Muscle layer of duodenum (tissue), 2 donors: ENCODE results near the gene GPR107.

Source experiments
- H3K27ac ChIP-seq: one replicate; pipeline ENCODE4 v1.7.0; 2013; ENCODE audit warnings: mild to moderate bottlenecking, low read length
- H3K27me3 ChIP-seq: one replicate; pipeline ENCODE4 v1.7.0; 2013; ENCODE audit warnings: low read depth, mild to moderate bottlenecking, control low read depth, low read length
- H3K36me3 ChIP-seq, 2 donors: one replicate each; pipeline ENCODE4 v1.7.0; 2013; ENCODE audit warnings: low read length in 2 of 2, control low read depth in 1 of 2, mild to moderate bottlenecking in 1 of 2; ENCODE audit not compliant: insufficient read depth in 2 of 2, control insufficient read depth in 1 of 2
- H3K4me1 ChIP-seq, 2 donors: one replicate each; pipeline ENCODE4 v1.7.0; 2013; ENCODE audit warnings: low read length in 2 of 2, mild to moderate bottlenecking in 2 of 2, control low read depth in 1 of 2, moderate library complexity in 1 of 2; ENCODE audit not compliant: insufficient read depth in 2 of 2, control insufficient read depth in 1 of 2
- H3K4me3 ChIP-seq, 2 donors: one replicate each; pipeline ENCODE4 v1.7.0; 2013; ENCODE audit warnings: low read length in 2 of 2, low read depth in 1 of 2, mild to moderate bottlenecking in 1 of 2
- H3K9me3 ChIP-seq, 2 donors: one replicate each; pipeline ENCODE4 v1.7.0; 2013; ENCODE audit warnings: low read length in 2 of 2, control low read depth in 1 of 2, mild to moderate bottlenecking in 1 of 2; ENCODE audit not compliant: control insufficient read depth in 1 of 2
- donor health status: healthy.

GPR107 gene

GRCh38 chr9:130028493-130029222, 25.0 kb upstream of the GPR107 start:
- no peaks in the 10 kb centered on the region for H3K36me3 ChIP-seq
- peaks cover 8 to 54% of the 10 kb centered on the region in 2 donors for H3K4me1 ChIP-seq
- no peaks in the 10 kb centered on the region for H3K27me3 ChIP-seq
- H3K9me3 ChIP-seq = no peaks in the 10 kb centered on the region
- H3K27ac ChIP-seq = peak overlapping the region; percentile 19
- H3K4me3 ChIP-seq = no peak overlapping the region

GRCh38 chr9:130029223-130029973, 24.3 kb upstream of the GPR107 start:
- Histone ChIP-seq H3K4me1 (peaks cover 8 to 55% of the 10 kb centered on the region in 2 donors), H3K27me3 (no peaks in the 10 kb centered on the region), H3K27ac (peak overlapping the region; percentile 19), H3K36me3 (no peaks in the 10 kb centered on the region), H3K4me3 (no peak overlapping the region), H3K9me3 (no peaks in the 10 kb centered on the region)

GRCh38 chr9:130030651-130031127, 23.0 kb upstream of the GPR107 start:
- peak overlapping the region; percentile 40 for H3K27ac ChIP-seq
- peaks cover 8 to 65% of the 10 kb centered on the region in 2 donors for H3K4me1 ChIP-seq
- H3K9me3 ChIP-seq = no peaks in the 10 kb centered on the region
- H3K4me3 ChIP-seq = no peak overlapping the region
- H3K27me3 ChIP-seq = no peaks in the 10 kb centered on the region
- no peaks in the 10 kb centered on the region for H3K36me3 ChIP-seq

GRCh38 chr9:130034570-130034969, 19.1 kb upstream of the GPR107 start:
- Histone ChIP-seq H3K9me3 (no peaks in the 10 kb centered on the region), H3K4me3 (no peak overlapping the region), H3K27ac (peak overlapping the region; percentile 21), H3K27me3 (no peaks in the 10 kb centered on the region), H3K36me3 (no peaks in the 10 kb centered on the region), H3K4me1 (peaks cover 15 to 54% of the 10 kb centered on the region in 2 donors)

DNA sequence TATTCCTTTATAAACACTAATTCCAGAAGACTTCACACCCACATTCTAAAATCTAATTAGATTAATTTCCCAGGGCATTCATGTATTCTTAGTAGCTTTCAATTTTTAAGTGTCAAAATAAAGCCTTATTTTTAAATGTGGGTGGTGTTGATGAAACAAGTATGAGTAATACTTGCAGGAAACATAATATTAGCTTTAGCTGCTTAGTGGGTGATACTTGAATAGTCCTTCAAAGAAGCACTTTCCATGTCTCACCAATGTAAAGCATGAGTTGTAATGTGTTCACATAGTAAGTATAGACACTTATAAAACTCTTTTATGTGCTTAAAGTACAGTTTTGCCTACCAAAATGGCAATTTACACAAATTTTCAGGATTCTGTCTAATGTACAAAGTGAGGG, 17.6 kb upstream of the GPR107 start:
- no peaks in the 10 kb centered on the region for H3K36me3 ChIP-seq
- H3K27ac ChIP-seq = peak overlapping the region; percentile 72
- no peaks in the 10 kb centered on the region for H3K27me3 ChIP-seq
- H3K4me3 ChIP-seq = no peak overlapping the region
- no peaks in the 10 kb centered on the region for H3K9me3 ChIP-seq
- H3K4me1 ChIP-seq = peaks cover 11 to 47% of the 10 kb centered on the region in 2 donors

DNA sequence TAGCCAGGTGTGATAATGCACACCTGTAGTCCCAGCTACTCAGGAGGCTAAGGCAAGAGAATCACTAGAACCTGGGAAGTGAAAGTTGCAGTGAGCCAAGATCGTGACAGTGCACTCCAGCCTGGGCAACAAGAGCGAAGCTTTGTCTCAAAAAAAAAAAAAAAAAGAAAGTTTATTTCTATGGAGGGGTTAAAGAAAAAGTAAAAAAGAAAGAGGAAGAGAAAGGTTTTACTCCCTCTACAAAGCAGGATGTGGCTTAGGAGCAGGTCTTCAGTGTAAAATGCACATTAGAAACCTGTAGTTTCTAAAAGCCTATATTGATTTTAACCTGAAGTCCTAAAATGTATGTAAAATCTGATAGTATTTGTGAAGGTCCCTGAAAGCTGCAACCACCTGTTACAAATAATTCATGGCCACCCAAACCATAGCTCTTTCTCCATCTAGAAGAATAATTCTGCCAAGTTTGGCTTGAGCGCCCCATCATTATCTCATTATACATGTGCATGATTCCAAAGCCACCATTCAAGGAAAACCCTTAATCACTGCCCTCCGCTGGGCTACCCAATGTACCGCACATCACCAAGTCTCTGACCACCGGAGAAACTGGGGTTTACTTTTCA, 14.1 kb upstream of the GPR107 start:
- Histone ChIP-seq H3K4me3 (peak overlapping the region in 1 of 2 donors; percentile 28), H3K36me3 (no peaks in the 10 kb centered on the region), H3K27me3 (no peaks in the 10 kb centered on the region), H3K27ac (peak overlapping the region; percentile 24), H3K4me1 (peaks cover 12 to 30% of the 10 kb centered on the region in 2 donors), H3K9me3 (no peaks in the 10 kb centered on the region)

- peak overlapping the region; percentile 74 to 89 for H3K4me3 ChIP-seq
- H3K4me1 ChIP-seq = peaks cover 9 to 24% of the 10 kb centered on the region in 2 donors
- no peaks in the 10 kb centered on the region for H3K27me3 ChIP-seq
- peak overlapping the region; percentile 71 for H3K27ac ChIP-seq
- H3K36me3 ChIP-seq = no peaks in the 10 kb centered on the region
- H3K9me3 ChIP-seq = no peaks in the 10 kb centered on the region
These were observed 12.6 kb upstream of the GPR107 start for GRCh38 chr9:130040984-130041647.

DNA sequence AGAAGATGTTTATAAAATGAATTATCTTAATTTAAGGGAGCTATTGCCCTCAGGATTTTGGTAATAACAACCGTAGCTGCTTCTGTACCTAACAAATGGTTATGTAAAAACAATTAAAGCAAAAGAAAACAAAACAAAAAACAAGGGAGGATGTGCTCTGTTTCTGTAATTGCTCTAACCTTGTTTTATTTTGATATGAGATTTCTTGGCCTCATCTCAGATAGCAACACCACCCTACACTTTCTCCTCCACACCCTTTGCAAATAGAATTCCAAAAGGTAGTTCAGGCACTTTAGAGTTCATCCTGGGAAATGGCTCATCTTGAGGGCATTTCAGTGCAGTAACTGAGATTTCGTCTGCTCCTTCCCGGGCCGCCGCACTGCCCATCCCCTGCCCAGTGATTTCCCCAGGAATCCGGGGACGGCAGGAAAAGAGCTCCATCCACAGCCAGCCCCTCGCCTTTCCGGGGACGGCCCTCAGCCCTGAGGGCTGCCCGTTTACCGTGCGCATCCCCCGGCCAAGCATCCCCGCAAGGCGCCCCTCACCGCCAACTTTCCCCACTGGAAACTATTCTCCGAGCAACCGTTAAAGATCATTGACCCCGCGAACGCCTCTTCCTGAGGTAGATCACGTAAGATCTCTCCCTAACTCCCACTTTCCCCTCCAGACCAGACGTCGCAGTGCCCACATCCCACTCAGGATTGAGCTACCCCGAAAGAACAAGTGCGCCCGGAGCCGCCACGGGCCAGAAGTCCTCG, 11.9 kb upstream of the GPR107 start:
- peak overlapping the region; percentile 71 for H3K27ac ChIP-seq
- H3K9me3 ChIP-seq = no peaks in the 10 kb centered on the region
- peaks cover 5 to 24% of the 10 kb centered on the region in 2 donors for H3K4me1 ChIP-seq
- no peaks in the 10 kb centered on the region for H3K36me3 ChIP-seq
- no peaks in the 10 kb centered on the region for H3K27me3 ChIP-seq
- H3K4me3 ChIP-seq = peak overlapping the region; percentile 74 to 89

GRCh38 chr9:130042406-130042884, 11.3 kb upstream of the GPR107 start:
- no peaks in the 10 kb centered on the region for H3K36me3 ChIP-seq
- peaks cover 5 to 24% of the 10 kb centered on the region in 2 donors for H3K4me1 ChIP-seq
- peak overlapping the region; percentile 71 for H3K27ac ChIP-seq
- H3K9me3 ChIP-seq = no peaks in the 10 kb centered on the region
- peak overlapping the region; percentile 74 to 89 for H3K4me3 ChIP-seq
- H3K27me3 ChIP-seq = no peaks in the 10 kb centered on the region

- H3K36me3 ChIP-seq = no peaks in the 10 kb centered on the region
- no peaks in the 10 kb centered on the region for H3K9me3 ChIP-seq
- H3K27me3 ChIP-seq = no peaks in the 10 kb centered on the region
- H3K4me1 ChIP-seq = peaks cover 5 to 24% of the 10 kb centered on the region in 2 donors
- H3K27ac ChIP-seq = peak within 1 kb of the TSS; percentile 85
- H3K4me3 ChIP-seq = peak within 1 kb of the TSS; percentile 74 to 89
These were observed 10.6 kb upstream of the GPR107 start, which contains the start of gene FNBP1 for GRCh38 chr9:130042885-130043653. FNBP1 (minus strand) TSS chr9:130043189; CDS start chr9:130042975, 214 bp downstream.
